ENCODE measurements around the gene CRB2.
"Not testable (repeated sequence)": the region's sequence is repeated elsewhere in the genome, so short reads cannot be mapped to it uniquely, and the experiment has no call there.

Gene CRB2

DNA sequence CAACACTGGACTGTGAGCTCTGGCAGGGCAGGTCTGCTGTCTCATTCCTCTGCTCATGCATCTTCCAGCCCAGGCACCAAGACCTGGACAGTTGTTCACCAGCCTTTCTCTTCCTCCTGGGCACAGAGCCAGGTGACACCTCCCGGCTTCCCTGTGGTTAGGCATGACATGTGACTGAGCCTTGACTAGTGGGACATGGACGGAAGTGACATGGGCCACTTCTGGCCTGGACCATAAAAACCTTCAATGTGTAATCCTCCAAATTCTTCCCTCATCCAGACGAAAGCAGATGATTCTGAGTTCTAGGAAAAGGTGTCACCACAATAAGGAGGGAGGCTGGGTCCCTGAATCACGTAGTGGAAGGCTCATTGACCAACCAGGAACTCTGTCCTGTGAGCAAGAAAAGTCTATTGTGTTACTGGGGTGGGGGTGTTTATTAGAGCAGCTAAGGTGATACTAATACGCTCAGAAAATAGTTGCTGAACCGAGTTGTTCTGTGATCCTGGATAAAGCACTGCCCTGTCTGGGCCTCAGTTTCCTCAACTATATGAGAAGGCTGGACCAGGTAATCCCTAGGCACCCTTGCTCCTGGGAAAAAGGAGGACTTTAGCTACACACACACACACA, 26.6 kb upstream of the CRB2 start:
- DNase-seq: peak; percentile 16 to 29

DNA sequence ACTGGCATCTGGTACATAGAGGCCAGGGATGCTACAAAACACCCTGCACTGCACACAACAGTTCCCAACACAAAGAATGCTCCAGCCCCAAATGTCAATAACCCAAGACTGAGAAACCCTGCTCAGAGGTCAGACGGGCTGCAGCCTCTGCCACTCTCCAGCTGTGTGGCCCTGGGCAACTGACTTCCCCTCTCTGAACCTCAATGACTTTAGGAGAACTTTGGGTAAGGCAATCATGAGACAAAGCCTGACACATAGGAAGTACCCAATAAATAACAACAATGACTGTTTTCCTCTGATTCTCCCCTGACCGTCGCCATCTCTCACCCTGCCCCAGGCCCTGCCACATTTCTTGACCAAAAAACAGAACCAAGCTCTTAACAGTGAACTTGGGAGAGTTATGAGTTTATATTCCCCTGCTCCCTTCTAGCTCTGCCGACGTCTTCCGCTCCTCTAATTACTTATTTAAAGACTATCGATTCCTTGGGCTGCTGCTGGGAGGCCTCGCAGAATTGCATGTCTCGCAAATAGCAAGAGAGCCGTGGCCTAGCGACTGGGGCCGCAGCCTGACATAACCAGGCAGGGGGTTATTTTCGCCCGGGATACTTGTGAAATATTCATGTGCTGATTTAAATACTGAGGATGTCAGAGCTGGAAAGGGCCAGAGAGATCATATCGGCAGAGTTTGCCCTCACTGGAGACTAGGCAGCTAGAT, 24.5 kb upstream of the CRB2 start:
- no peak for DNase-seq

DNA sequence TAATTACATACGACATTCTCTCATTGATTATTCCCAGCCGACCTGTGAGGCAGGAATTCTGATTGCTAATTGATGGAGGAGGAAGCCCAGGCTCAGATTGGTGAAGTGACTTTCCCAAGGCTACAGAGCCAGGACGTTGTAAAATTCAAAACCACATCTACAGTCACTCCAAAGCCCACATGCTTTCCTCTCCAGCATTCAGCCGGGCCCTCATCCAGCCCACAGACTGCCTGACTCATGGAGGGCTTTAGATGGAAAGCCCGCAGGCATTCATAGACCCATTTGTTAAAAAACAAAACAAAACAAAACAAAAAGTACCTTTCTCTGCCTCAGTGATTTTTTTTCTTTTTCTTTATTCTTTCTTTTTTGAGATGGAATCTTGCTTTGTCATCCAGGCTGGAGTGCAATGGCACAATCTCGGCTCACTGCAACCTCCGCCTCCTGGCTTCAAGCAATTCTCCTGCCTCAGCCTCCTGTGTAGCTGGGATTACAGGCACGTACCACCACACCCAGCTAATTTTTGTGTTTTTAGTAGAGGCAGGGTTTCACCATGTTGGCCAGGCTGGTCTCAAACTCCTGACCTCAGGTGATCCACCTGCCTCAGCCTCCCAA, 22.8 kb upstream of the CRB2 start:
- not testable (repeated sequence) for DNase-seq

DNA sequence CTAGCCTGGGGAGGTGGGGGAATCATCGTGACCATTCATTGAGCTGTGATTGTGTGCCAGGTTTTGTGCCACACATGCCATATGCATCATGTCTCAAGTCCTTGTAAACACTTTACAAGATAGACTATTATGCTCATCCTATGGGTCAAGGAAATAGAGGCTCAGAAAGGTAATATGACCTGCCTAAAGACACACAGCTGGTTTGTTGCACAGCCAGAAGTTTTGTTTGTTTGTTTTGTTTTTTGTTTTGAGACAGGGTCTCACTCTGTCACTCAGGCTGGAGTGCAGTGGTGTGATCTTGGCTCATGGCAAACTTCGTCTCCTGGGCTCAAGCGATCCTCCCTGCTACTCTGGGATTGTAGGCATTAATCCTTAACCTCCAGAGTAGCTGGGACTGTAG, 21.4 kb upstream of the CRB2 start:
- no peak for DNase-seq

DNA sequence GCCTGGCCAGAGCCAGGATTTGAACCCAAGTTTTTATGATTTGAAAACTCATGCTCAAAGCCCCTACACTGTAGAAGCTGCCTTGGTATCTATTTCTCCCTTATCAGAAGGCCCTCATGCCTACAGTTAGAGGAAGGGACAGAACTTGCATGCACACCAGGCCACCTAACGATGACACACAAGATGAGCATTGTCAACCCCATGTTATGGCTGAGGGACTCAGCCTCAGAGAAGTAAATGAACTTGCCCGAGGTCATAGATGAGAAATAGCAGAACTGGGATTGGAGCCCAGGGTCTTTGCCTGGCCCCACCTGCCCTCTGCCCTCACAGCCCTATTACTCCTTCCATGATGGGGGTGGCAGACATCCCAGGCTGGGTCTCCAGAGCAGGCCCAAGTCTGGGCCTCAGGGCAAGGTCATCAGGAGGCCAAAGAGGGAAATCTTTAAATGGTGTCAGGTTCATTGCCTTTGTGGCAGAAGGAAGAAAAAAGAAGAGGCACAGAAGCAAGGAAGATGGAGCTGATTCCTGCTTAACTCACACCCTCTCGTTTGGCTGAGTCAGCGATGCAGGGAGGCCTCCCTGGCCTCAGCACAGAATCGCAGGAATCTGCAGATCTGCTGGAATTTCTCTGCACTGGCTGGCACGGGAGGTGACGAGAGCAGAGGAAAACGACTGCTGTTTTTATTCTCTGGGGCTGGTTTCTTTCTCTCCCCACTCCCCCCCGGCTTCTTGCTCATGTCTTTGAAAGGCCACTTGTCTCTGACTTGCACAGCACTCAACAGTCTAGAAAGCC, 20.6 kb upstream of the CRB2 start:
- no peak for DNase-seq

DNA sequence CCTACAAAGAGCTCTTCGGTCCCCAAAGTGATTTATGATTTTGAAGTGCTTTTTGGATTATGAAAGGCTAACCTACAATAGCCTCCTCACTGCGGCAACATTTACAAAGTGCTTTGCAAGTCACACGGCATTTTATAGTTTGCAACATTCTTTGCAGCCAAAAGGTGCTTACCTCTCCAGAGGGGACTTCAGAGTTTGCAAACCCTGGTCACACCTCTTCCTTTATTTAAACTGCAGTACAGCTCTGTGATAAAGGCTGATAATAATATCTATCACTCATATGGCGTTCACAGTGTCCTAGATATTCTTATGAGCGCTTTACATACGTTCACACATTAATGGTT, 20.0 kb upstream of the CRB2 start:
- DNase-seq: no peak

DNA sequence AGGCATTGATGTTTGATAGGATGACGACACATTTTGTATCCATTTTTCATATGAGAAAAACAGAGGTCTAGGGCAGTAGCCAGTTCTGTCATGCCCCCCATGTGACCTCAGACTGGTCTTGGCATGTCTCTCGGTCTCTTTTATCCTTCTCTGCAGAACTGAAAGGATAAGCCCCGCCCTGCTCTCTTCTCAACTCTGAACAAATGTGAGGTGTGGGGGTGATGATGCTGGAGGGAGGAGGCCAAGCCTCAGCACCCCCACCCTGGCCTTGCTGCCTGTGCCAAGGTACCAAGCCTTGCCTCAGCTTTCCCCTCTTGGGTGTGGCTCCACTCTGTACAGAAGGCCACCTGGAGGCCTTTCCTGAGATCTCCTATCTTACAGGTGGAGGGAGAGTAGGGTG, 19.5 kb upstream of the CRB2 start:
- DNase-seq: no peak

DNA sequence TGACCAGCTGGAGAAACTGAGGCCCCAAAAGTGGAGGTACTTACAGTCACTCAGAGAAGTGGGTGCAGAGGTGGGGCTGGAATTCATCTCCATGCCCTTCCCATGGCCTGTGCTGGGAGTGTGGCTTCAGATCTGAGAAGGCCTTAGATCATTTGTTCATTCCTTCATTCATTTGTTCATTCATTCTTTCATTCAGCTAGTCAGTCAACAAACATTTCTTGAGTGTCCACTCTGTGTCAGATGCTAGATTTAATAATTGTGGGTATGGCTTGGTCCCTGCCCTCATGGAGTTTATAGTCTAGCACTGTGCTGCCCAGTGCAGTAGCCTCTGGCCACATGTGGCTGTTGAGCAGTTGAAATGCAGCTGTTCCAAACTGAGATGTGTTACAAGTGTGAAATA, 19.0 kb upstream of the CRB2 start:
- DNase-seq: no peak

DNA sequence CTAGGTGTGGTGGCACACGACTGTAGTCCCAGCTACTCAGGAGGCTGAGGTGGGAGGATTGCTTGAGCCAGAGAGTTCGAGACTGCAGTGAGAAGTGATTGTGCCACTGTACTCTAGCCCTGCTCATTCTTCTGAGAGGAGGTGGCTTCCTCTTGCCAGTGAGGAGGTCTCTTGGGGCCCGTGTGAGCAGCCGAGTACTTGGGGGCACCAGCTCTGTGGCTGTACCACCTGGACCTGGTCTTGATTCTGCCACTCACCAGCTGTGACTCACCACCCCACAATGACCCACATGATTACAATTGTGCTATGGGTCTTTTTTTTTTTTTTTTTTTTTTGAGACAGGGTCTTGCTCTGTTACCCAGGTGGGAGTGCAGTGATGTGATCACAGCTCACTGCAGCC, 18.0 kb upstream of the CRB2 start:
- DNase-seq: no peak

DNA sequence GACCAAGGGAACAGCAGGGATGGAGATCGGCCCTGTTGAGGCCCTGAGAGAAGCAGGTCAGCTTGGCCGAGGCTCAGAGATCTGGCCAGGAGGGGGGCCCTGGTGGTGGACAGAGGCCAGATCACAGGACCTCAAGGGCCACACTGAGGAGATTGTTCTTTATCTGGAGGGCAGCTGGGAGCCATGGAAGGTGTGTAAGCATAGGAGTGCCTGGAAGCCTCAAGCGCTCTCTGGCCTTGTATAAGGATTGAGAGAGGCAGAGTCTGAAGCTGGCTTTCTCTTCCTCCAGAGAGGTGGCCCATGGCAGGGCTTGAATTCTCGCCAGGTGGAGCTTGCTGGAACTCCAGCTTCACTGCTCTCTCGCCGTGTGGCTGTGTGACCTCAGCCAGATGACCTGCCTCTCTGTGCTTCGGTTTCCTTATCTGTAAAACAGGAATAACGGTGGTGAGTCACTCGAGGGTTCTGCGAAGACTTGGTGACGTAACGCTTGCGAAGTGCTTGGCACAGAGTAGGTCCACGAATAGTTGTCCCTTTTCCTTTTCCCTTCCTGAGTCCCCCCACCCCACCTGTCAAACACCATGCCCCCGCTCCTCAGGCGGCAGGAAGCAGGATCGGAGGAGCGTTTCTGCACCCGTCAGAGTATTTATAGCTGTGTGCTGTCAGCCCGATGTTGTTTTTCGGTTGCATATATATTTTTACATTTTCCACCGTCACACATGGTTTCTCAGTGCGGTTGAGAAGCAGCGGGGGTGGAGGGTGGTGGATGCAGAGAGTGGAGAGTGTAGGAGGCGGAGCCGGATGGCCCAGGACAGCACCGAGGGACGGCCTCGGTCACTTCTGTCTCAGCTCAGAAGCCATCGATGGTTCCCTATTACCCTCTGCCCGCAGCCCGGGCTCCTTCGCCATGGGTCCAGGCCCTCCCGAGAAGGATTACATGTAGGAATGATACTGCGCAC, 17.0 kb upstream of the CRB2 start:
- peak; percentile 27 to 30 for DNase-seq

DNA sequence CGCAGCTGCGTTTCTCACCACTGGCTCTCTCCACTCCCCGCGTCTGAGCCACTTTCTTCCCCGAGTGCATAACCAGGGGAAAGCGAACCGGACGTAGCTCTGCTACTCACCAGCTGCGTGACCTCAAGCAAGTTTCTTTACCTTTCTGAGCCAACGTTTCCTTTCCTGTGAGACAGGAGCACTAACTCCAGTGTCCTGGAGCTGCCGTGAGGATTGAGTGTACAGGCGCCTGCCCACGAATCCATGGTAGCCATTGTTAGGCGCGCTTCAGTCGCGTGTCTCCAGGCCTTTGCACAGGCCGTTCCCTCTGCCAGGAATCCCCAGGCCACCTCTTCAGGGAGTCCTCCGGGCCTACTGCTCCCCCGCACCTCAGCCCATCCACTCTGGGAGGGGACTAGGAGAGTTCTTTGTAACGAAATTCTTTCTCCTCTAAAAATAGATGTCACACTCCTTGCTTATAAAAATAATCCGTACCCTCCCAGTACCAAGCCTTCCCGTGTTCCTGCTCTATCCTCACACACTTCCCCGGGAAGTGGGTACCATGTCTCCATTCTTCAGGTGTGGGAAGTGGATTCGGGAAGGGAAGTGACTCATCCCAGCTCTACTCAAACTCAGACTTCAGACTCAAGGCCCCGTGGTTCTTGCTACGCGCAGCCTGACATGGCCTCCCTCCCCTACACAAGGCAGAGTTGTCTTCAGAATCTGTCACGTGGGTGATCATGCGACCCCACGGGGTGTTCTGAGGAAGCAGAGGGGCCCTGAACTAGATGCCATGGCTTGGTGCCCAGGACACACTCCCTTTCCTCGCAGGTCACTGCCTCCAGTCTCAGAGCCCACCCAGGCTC, 16.1 kb upstream of the CRB2 start:
- DNase-seq: peak in 1 of 2 donors; percentile 26

DNA sequence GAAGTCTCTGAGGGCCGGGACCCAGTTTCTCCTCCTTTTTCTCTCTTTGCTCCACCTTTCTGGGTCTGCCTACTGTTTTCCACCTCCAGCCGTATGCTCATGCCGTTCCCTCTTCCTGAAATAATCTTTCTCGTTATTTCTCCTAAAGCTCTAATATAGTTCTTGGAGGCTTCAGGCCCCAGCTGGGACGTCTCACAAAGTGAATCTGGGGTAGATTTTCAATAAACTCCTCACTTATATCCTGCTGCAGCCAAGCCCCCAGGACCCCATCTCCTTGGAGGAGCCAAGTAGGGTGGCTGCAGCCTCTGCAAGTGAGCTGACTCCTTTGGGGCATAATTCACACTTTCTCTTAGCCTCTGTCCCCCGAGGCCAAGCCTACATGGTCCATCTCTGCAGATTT, 14.2 kb upstream of the CRB2 start:
- no peak for DNase-seq

DNA sequence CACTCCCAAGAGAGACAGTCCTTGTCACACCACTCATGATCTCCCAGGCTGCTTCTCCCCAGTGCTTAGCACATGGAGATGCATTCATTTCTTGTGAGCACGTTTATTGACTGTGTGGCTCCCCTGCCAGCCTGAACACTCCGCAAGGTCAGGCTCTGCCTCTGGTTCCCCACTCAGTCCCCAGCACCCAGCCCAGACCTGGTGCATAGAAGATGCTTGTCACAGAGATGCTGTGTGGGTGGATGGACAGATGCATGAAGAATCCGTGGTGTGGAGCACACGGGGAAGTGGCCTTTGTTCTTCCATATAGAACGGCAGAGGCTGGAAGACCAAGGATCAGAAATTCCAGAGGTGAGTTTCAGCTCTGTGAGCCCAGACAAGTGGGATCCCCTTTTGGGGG, 13.8 kb upstream of the CRB2 start:
- no peak for DNase-seq

DNA sequence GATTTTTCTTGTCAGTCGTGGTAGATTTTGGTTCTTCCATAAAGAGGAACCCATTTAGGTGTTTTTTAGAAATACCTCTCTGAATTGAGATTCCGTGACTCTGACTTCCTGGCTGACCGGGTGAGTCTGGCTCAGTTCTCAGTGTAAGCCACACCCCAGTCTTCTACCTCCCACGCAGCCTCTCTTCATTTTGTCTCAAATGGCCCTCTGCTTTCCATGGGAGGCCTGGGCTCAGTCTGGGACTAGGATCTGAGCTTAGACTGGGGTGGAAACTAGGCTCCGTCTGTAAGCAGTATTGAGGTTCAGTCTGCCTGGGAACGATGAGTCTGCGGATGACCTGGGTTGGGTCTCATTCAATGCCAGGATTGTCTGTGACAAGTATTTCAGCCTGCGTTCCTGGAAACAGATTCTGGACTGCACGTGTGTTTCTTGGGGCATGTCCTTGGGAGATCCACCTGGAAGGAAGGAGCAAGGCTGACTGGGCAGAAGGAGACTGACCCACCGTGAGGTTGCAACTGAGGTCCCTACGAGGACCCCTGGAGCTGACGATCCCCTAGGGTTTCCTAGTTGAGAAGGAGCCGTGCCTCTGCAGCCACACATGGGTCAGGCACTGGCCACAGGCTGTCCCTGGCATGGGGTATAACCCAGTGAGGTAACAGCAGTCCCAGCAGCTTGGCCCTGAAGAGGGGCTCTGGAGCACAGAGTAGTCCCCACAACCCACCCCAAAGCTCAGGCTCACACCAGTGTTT, 12.4 kb upstream of the CRB2 start:
- no peak for DNase-seq

DNA sequence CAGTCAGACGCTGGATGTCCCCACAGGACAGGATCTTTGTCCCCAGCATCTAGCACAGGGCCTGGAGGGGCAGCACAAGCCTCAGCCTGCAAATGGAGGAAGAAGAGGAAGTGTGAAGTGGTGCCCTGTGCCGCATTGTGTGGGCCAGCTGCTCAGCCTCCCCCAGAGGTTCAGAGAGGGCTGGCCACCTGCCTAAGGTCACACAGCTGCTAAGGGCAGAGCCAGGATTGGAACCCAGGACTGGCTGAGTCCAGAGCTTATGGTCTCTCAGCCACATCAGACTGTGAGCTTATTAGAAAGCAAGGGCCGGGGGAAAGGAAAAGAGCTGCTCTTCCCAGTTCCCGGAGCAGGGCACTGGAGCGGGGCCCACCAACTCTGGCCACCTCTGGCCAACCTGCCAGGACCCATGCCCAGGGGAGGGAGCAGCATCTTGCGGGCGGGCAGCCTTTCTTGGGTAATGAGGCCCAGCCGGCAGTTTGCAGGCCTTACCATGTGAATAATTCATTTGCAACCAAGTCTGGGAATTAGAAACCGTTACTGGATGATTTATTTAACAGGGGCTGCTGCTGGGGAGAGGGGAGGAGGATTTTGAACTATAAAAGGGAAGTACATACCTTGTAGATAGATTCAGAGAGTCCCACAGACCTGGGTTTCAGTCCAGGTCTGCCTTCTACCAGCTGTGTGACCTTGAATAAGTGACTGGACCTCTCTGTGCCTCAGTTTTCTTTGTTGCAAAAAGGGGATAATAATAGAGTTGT, 11.6 kb upstream of the CRB2 start:
- no peak for DNase-seq

DNA sequence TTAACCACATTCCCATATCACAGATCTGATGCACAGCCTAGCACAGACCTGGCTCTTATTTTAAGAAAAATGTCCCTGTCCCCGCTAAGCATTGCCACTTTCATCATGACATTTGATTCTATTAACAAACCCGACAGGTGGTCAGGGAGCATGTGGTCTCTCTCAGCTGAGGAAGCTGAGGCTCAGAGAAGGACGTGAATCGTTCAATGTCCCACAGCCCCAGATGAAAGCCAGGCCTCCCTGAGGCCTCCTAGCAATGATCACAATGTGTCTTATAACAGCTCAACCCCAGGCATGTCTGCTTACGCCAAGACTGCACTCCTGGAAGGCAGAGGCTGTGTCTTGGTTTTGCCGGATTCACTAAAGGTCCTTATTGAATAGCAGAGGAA, 10.4 kb upstream of the CRB2 start:
- no peak for DNase-seq

DNA sequence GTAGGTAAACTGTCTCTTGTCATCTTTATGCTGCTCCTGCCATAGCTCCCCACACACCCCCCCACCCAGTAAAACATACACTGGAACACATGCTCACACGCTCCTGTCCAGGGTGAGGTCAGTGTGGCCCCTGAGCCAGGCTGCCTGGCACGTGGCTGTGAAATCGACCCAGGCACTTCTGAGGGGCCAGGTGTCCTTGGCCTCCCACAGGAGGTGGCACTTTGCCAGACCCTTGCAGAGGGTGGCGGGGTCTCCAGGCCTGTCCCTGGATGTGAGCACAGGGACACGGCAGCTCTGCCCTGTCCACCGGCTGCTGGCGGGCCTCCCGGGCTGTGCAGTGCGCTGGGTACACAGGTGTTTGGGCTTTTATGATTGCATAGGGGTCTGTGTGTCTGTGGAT, 10.0 kb upstream of the CRB2 start:
- no peak for DNase-seq

DNA sequence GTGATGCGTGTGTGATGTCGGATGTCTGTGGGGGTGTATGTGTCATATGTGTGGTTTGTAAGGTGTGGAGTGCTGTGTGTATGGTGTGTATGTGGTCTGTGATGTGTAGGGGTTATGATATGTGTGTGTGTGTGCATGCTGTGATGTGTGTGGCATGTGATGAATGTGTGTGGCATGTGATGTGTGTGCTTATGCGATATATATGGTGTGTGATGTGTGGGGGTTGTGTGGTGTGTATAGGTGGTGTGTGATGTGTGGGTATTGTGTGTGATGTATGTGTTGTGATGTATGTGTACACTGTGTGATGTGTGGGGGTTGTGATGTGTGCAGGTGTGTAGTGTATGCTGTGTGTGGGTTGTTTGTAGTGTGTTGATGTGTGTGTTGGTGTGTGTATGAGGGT, 9.2 kb upstream of the CRB2 start:
- no peak for DNase-seq

DNA sequence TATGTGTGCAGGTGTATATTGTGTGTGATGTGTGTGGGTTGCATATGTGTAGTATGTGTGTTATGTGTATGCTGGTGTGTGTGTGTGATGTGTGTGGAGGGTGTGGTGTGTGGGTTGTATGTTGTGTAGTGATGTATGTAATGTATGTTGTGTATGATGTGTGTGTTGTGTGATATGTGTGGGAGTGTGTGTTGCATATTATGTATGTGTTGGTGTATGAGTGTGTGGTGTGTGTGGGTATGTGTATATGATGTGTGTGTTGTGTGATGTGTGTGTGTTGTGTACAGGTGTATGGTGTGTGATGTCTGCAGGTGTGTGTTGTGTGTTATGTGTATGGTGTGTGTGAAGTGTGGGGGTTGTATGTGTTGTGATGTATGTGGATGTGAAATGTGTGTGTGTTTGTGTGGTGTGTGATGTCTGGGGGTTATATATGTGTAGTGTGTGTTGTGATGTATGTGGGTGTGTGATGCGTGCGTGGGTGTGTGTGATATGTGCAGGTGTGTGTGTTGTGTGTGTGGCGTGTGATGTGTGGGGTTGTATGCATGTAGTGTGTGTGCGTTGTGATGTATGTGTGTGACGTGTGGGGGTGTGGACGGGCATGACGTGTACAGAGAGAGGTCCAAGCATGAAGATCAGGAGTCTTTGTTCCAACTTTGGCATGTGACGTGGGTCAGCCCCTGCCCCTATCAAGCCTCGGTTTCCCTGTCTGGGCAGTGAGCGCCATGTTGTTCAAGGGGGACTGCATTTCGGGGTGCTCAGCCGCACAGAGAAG, 8.5 kb upstream of the CRB2 start:
- no peak for DNase-seq
